Measurements from ENCODE around the gene TMEM270.

TMEM270 gene

GRCh38 chr7:73912223-73912622 lies 51.3 kb downstream of the TMEM270 start:
- no peak for DNase-seq (ENCODE audit: low spot score)
- H2BK15ac ChIP-seq (ENCODE audit: low read length): no peak overlapping the region

More at GRCh38 chr7:73912223-73912622, 51.3 kb downstream of the TMEM270 start:
- H3K27ac ChIP-seq (replicated peaks; ENCODE audit: low read length): no peak overlapping the region
- no peaks in the 10 kb centered on the region for H3K27me3 ChIP-seq (ENCODE audit: control insufficient read depth in 3 of 3, insufficient read depth in 3 of 3, low read depth in 1 of 3, low read length in 3 of 3)
- no peak overlapping the region for H2AFZ ChIP-seq (ENCODE audit: low read length)
- no peak overlapping the region for H3K4ac ChIP-seq (ENCODE audit: low read length)
- H3K14ac ChIP-seq (ENCODE audit: low read length): no peak overlapping the region
- no peaks in the 10 kb centered on the region for H3K9me3 ChIP-seq (replicated peaks in 1 of 2; ENCODE audit: control insufficient read depth in 2 of 2, insufficient read depth in 1 of 2, low read depth in 1 of 2, low read length in 2 of 2)
- H3K9ac ChIP-seq (ENCODE audit: low read depth, low read length, poor library complexity): no peak overlapping the region
- H3K36me3 ChIP-seq (replicated peaks in 1 of 2; ENCODE audit: control insufficient read depth in 2 of 2, insufficient read depth in 2 of 2, low read length in 2 of 2): no peaks in the 10 kb centered on the region
- H2AK5ac ChIP-seq (ENCODE audit: low read depth, low read length): no peak overlapping the region
- H4K91ac ChIP-seq (ENCODE audit: low read depth, low read length, poor library complexity): no peak overlapping the region
- H2BK12ac ChIP-seq (ENCODE audit: low read length): no peak overlapping the region
- H2BK5ac ChIP-seq (ENCODE audit: low read length): no peak overlapping the region
- no peak overlapping the region for H3K23ac ChIP-seq (ENCODE audit: low read depth, low read length, poor library complexity)
- H3K4me2 ChIP-seq (ENCODE audit: insufficient read depth, low read length, poor library complexity, severe bottlenecking): no peak overlapping the region
- H3K18ac ChIP-seq (ENCODE audit: low read length): no peak overlapping the region
- H3K4me3 ChIP-seq (ENCODE audit: low read length in 2 of 2): no peak overlapping the region
- H4K8ac ChIP-seq (ENCODE audit: low read depth, low read length): no peak overlapping the region
- no peaks in the 10 kb centered on the region for H3K79me1 ChIP-seq (ENCODE audit: low read depth, low read length)
- no CpG with 5 or more reads among the region's 5 CpGs for WGBS, 2 donors (ENCODE audit: extremely low coverage in 2 of 2, insufficient read length in 2 of 2, insufficient replicate concordance in 1 of 2)
- H3K4me1 ChIP-seq (ENCODE audit: control insufficient read depth in 2 of 2, insufficient read depth in 1 of 2, low read depth in 1 of 2, low read length in 2 of 2): peaks cover 0 to 5% of the 10 kb centered on the region in 2 donors
- H2BK120ac ChIP-seq (ENCODE audit: low read depth, low read length): no peak overlapping the region
